ENCODE results near the gene NPAS1.
"Not testable (repeated sequence)": the region's sequence is repeated elsewhere in the genome, so short reads cannot be mapped to it uniquely, and the experiment has no call there.

The NPAS1 gene

DNA sequence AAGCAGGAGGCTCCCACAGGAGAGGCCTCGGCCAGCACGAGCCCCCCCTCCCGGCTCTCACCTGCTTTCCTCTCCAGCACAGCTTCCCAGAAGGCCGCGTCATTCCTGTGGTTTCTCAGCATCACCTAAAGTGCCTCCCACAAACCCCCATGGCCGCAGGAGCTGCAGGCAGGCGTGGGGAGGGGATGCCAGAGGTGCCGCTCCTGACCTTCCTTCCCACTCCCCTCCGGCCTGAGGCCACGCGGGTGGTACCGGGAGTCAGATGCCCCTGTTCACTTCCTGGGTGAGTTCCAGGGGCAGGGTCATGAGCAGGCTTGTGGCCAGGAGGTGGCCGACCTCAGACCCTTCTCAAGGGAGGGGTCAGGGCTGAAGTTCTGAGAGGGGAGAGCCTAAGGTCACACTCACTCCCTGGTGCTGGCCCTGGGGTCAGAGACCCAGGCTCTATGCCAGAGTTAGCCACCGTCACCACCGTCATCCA, 14.4 kb upstream of the NPAS1 start:
- TF ChIP-seq, protein P1, sequence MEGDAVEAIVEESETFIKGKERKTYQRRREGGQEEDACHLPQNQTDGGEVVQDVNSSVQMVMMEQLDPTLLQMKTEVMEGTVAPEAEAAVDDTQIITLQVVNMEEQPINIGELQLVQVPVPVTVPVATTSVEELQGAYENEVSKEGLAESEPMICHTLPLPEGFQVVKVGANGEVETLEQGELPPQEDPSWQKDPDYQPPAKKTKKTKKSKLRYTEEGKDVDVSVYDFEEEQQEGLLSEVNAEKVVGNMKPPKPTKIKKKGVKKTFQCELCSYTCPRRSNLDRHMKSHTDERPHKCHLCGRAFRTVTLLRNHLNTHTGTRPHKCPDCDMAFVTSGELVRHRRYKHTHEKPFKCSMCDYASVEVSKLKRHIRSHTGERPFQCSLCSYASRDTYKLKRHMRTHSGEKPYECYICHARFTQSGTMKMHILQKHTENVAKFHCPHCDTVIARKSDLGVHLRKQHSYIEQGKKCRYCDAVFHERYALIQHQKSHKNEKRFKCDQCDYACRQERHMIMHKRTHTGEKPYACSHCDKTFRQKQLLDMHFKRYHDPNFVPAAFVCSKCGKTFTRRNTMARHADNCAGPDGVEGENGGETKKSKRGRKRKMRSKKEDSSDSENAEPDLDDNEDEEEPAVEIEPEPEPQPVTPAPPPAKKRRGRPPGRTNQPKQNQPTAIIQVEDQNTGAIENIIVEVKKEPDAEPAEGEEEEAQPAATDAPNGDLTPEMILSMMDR (IDR thresholded peaks at IDR 0.05; ENCODE audit: low read depth, low read length, missing control alignments), result no peak
- no peak overlapping the region for H3K4me3 ChIP-seq (replicated peaks; ENCODE audit: low read depth, low read length)
- no peak for DNase-seq (ENCODE audit: extremely low read depth, low read depth)

DNA sequence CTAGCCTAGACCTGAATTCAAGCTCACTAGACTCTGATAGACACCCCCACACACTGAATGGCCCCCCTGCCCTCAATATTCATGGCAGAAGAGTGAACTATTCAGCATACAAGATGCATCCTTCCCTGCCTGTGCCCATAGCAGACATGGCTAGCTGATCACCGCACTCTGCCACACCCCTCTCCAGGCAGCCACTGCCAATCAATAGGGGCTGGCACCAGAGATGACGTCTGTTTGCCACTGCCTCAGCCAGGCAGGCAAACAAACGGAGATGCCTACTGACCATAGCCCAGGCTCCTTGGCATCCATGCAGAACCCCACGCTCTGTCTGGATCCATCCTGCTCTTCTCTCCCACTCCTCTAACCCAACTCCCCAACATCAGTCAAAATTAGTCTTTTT, 13.8 kb upstream of the NPAS1 start:
- TF ChIP-seq, protein P1 (IDR thresholded peaks at IDR 0.05; ENCODE audit: low read depth, low read length, missing control alignments), result no peak
- H3K4me3 ChIP-seq (replicated peaks; ENCODE audit: low read depth, low read length), result no peak overlapping the region
- no peak for DNase-seq (ENCODE audit: extremely low read depth, low read depth)

- no peak overlapping the region for H3K4me3 ChIP-seq (replicated peaks; ENCODE audit: low read depth, low read length)
- no peak for DNase-seq (ENCODE audit: extremely low read depth, low read depth)
- TF ChIP-seq, protein P1 (IDR thresholded peaks at IDR 0.05; ENCODE audit: low read depth, low read length, missing control alignments), result no peak
Measured at GRCh38 chr19:47006496-47006895, 13.1 kb upstream of the NPAS1 start.

DNA sequence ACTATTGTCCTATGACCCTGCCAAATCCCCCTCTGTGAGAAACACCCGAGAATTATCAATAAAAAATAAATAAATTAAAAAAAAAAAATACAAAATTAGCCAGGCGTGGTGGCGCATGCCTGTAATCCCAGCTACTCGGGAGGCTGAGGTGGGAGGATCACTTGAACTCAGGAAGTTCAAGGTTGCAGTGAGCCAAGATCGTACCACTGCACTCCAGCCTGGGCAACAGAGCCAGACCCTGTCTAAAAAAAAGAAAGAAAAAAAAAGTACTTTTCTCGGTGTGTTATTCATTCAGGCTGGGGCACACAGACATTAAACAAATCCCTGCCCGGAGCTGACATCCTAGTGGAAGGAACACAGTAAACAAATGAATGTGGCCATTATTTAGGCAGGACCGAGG, 9.1 kb upstream of the NPAS1 start:
- H3K4me3 ChIP-seq (replicated peaks; ENCODE audit: low read depth, low read length); DNase-seq (ENCODE audit: extremely low read depth, low read depth): not testable (repeated sequence)

DNA sequence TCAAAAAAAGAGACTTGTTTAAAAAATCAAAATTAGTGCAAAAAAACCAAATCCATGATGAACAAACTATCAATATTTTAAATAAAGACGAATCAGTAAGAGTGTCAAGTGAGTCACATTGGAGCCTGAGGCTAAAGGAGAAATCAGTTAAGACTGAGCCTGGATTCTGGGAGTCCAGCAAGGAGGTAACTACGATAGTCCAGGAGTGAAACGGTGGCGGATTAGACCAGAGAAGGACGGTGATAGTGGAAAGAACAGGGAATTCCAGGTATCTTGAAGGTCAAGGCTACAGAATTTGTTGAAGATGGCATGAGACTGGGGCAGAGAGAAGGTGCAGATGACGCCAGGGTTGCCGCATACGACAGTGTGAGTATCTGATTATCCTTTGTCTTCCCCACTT, 7.0 kb upstream of the NPAS1 start:
- TF ChIP-seq, protein P1 (IDR thresholded peaks at IDR 0.05; ENCODE audit: low read depth, low read length, missing control alignments), result no peak
- no peak overlapping the region for H3K4me3 ChIP-seq (replicated peaks; ENCODE audit: low read depth, low read length)

DNA sequence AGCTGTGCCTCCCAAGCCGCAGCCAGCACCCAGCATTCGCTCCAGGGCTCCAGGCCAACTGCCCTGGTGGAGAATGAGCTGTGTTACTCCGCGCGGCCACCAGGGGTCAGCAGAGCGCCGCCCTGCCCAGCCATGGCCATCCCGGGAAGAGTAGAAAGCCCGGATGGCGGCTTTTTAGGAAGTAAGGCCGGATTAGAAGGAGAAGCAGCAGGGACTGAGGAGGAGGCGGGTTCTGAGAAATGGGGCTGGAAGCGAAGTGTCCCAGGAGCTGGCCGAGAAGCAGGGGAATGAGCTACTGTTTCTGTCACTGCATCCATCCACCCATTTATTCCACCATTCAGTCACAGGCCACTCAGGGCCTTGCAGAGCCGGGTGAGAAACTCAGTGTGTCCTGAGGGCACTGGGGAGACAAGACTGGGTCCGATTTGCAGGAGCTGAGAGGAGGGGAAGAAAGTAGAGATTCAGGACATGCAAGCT, 6.6 kb upstream of the NPAS1 start:
- no peak for DNase-seq (ENCODE audit: extremely low read depth, low read depth)
- no peak overlapping the region for H3K4me3 ChIP-seq (replicated peaks; ENCODE audit: low read depth, low read length)
- TF ChIP-seq, protein P1 (IDR thresholded peaks at IDR 0.05; ENCODE audit: low read depth, low read length, missing control alignments), result peak; percentile 98

More for the DNA sequence above, 7.0 kb upstream of the NPAS1 start:
- DNase-seq (ENCODE audit: extremely low read depth, low read depth), result no peak

- H3K4me3 ChIP-seq (replicated peaks; ENCODE audit: low read depth, low read length), result no peak overlapping the region
- DNase-seq (ENCODE audit: extremely low read depth, low read depth), result no peak
- TF ChIP-seq, protein P1 (IDR thresholded peaks at IDR 0.05; ENCODE audit: low read depth, low read length, missing control alignments), result no peak
Measured at GRCh38 chr19:47018923-47019322, 714 bp upstream of the NPAS1 start.

Measured in HFF-Myc (cell line).